ENCODE measurements around the gene CLSTN1. TPM values are rescaled to one million over a fixed set of nuclear protein-coding genes. Genes with fewer than 3 reads are reported as not detected.

CLSTN1 gene
- total and polyA plus RNA-seq, 2 donors from 2014 or later, result 114 to 158 TPM

- Histone ChIP-seq H3K9ac (ENCODE audit: low read length in 3 of 3) (no peak overlapping the region), H3K27ac (ENCODE audit: low read depth in 2 of 2, low read length in 2 of 2) (no peak overlapping the region), H3K4me1 (ENCODE audit: control insufficient read depth in 2 of 3, insufficient read depth in 2 of 3, low read depth in 1 of 3, low read length in 3 of 3) (peaks cover 0 to 24% (median 10%) of the 10 kb centered on the region in 3 donors), H3K9me3 (ENCODE audit: control insufficient read depth in 2 of 3, insufficient read depth in 1 of 3, low read length in 3 of 3) (peaks cover 0 to 3% (median 0%) of the 10 kb centered on the region in 3 donors), H3K36me3 (ENCODE audit: control insufficient read depth in 2 of 3, insufficient read depth in 3 of 3, low read length in 3 of 3) (peaks cover 0 to 12% (median 6%) of the 10 kb centered on the region in 3 donors), H3K4me3 (ENCODE audit: low read length in 3 of 3) (no peak overlapping the region), H3K27me3 (ENCODE audit: control insufficient read depth, insufficient read depth, low read length) (no peaks in the 10 kb centered on the region)
- DNase-seq (peak in 1 of 5 donors; percentile 74), FAIRE-seq (no peak)
- no peak for TF ChIP-seq CTCF (IDR thresholded peaks at IDR 0.05; ENCODE audit: borderline replicate concordance, extremely low read depth, insufficient read depth)
- intact Hi-C loops (cut with DNase I), result loop anchor here (10.0 kb wide), 1 partner anchor 145 kb away; no protein-coding TSS in a partner anchor
Observed at GRCh38 chr1:9719978-9720722, 103.6 kb downstream of the CLSTN1 start.

- intact Hi-C loops (cut with DNase I), result no loop called here
- Histone ChIP-seq H3K27me3 (ENCODE audit: control insufficient read depth, insufficient read depth, low read length) (no peaks in the 10 kb centered on the region), H3K4me3 (ENCODE audit: low read length in 3 of 3) (peak overlapping the region; percentile 45 to 64 (median 46)), H3K9me3 (ENCODE audit: control insufficient read depth in 2 of 3, insufficient read depth in 1 of 3, low read length in 3 of 3) (peaks cover 0 to under 1% (median 0%) of the 10 kb centered on the region in 3 donors), H3K9ac (ENCODE audit: low read length in 3 of 3) (peak overlapping the region in 1 of 3 donors; percentile 78), H3K36me3 (ENCODE audit: control insufficient read depth in 2 of 3, insufficient read depth in 3 of 3, low read length in 3 of 3) (peaks cover 0 to 6% (median 0%) of the 10 kb centered on the region in 3 donors), H3K4me1 (ENCODE audit: control insufficient read depth in 2 of 3, insufficient read depth in 2 of 3, low read depth in 1 of 3, low read length in 3 of 3) (peaks cover 0 to 24% (median 10%) of the 10 kb centered on the region in 3 donors), H3K27ac (ENCODE audit: low read depth in 2 of 2, low read length in 2 of 2) (peak overlapping the region; percentile 78 to 91)
- FAIRE-seq (no peak), DNase-seq (peak in 1 of 5 donors; percentile 7)
- TF ChIP-seq CTCF (IDR thresholded peaks at IDR 0.05; ENCODE audit: borderline replicate concordance, extremely low read depth, insufficient read depth), result no peak
Observed at GRCh38 chr1:9718006-9718680, 105.6 kb downstream of the CLSTN1 start.

GRCh38 chr1:9717193-9718005 lies 106.4 kb downstream of the CLSTN1 start:
- Histone ChIP-seq H3K27me3 (ENCODE audit: control insufficient read depth, insufficient read depth, low read length) (no peaks in the 10 kb centered on the region), H3K36me3 (ENCODE audit: control insufficient read depth in 2 of 3, insufficient read depth in 3 of 3, low read length in 3 of 3) (no peaks in the 10 kb centered on the region), H3K4me1 (ENCODE audit: control insufficient read depth in 2 of 3, insufficient read depth in 2 of 3, low read depth in 1 of 3, low read length in 3 of 3) (peaks cover 0 to 24% (median 10%) of the 10 kb centered on the region in 3 donors), H3K9ac (ENCODE audit: low read length in 3 of 3) (peak overlapping the region; percentile 17 to 78 (median 33)), H3K27ac (ENCODE audit: low read depth in 2 of 2, low read length in 2 of 2) (peak overlapping the region; percentile 78 to 91), H3K4me3 (ENCODE audit: low read length in 3 of 3) (peak overlapping the region; percentile 48 to 64 (median 63)), H3K9me3 (ENCODE audit: control insufficient read depth in 2 of 3, insufficient read depth in 1 of 3, low read length in 3 of 3) (no peaks in the 10 kb centered on the region)
- FAIRE-seq (no peak), DNase-seq (peak; percentile 89 to 96 (median 92))
- TF ChIP-seq CTCF (IDR thresholded peaks at IDR 0.05; ENCODE audit: borderline replicate concordance, extremely low read depth, insufficient read depth), result no peak
- intact Hi-C loops (cut with DNase I), result no loop called here
